ENCODE results near the gene CLEC16A. TPM values are rescaled to one million over a fixed set of nuclear protein-coding genes. Genes with fewer than 3 reads are reported as not detected.

CLEC16A gene
- total and polyA plus RNA-seq, 9 of the 15 experiments (the other 6 are each of a cell fraction or from before 2014, with no cell fraction given), result 1.00 to 22.3 (median 10.0) TPM

- TF ChIP-seq RREB1 (CRISPR knock-in tag; IDR thresholded peaks at IDR 0.05), result peak; percentile 89
- TF ChIP-seq CHD2 (IDR thresholded peaks at IDR 0.05; ENCODE audit: low read depth, low read length), result no peak
- TF ChIP-seq SMAD1 (IDR thresholded peaks at IDR 0.05; ENCODE audit: low read depth, low read length, partially characterized antibody), result peak; percentile 95
- TF ChIP-seq ZNF408 (CRISPR knock-in tag; IDR thresholded peaks at IDR 0.05; ENCODE audit: low read depth), result no peak
- peak; percentile 59 for TF ChIP-seq ZNF512 (tag; IDR thresholded peaks at IDR 0.05)
- no peak for TF ChIP-seq HNRNPH1 (optimal IDR thresholded peaks at IDR 0.05; ENCODE audit: low read depth, low read length)
- TF ChIP-seq TCF7L2 (IDR thresholded peaks at IDR 0.05; ENCODE audit: low read depth, low read length), result no peak
- 0 out of 2 replicates have a peak, but pooled peaks have one; percentile 60 for TF ChIP-seq NR4A1 (CRISPR knock-in tag; IDR thresholded peaks at IDR 0.05)
- TF ChIP-seq NR4A1 (tag; IDR thresholded peaks at IDR 0.05), result peak; percentile 69
- TF ChIP-seq ZBTB2 (IDR thresholded peaks at IDR 0.05), result peak; percentile 88
- TF ChIP-seq ETS2 (tag; IDR thresholded peaks at IDR 0.05; ENCODE audit: borderline replicate concordance, poor library complexity, severe bottlenecking), result no peak
- TF ChIP-seq NONO (IDR thresholded peaks at IDR 0.05; ENCODE audit: low read depth in 2 of 2, low read length in 1 of 2), result peak in 1 of 2 experiments; percentile 74; a peak in 1 of 4 replicates
- TF ChIP-seq ETV1 (tag; conservative IDR thresholded peaks at IDR 0.05; ENCODE audit: low read depth), result peak; percentile 37; the same call in 1 of the 2 replicates
Observed at GRCh38 chr16:10972108-10972818, 27.9 kb downstream of the CLEC16A start (continued).

Measured in K562 (cell line).